Activated CD8-positive, alpha-beta T cell treated with anti-CD3 and anti-CD28 coated beads for 36 hours (primary cell): ENCODE measurements around the gene CALCOCO1. TPM values are rescaled to one million over a fixed set of nuclear protein-coding genes. Genes with fewer than 3 reads are reported as not detected.

Experiments used
- ATAC-seq: fragments of 200-7000 bp; cut with Tn5 transposase; one replicate; pipeline ENCODE4 v1.10.0; 2021; ENCODE audit warnings: mild to moderate bottlenecking, moderate library complexity
- CTCF ChIA-PET: fragments of 350-600 bp; sonication (Branson Sonifier 250); formaldehyde crosslinking; loops from one replicate; lab custom pipeline; 2021; ENCODE audit warnings: antibody characterized with exemption; lab: Charles Lee
- POLR2A ChIA-PET: fragments of 350-600 bp; sonication (Branson Sonifier 250); formaldehyde crosslinking; loops from one replicate; lab custom pipeline; 2021; ENCODE audit warnings: antibody characterized with exemption; lab: Charles Lee
- DNase-seq: peaks from one replicate; pipeline ENCODE4 v3.0.0-alpha.2; 2020
- H3K27ac Mint-ChIP-seq: one replicate; pipeline ENCODE4 v1.8.0; 2021; ENCODE audit warnings: mild to moderate bottlenecking, mixed read lengths
- H3K27me3 Mint-ChIP-seq: one replicate; pipeline ENCODE4 v1.8.0; 2021; ENCODE audit warnings: mixed read lengths
- H3K36me3 Mint-ChIP-seq: one replicate; pipeline ENCODE4 v1.8.0; 2021; ENCODE audit warnings: low read depth, mixed read lengths
- H3K4me1 Mint-ChIP-seq: one replicate; pipeline ENCODE4 v1.8.0; 2021; ENCODE audit warnings: low read depth, mixed read lengths
- H3K4me3 Mint-ChIP-seq: one replicate; pipeline ENCODE4 v1.8.0; 2021; ENCODE audit warnings: mild to moderate bottlenecking, moderate library complexity, mixed read lengths
- H3K9me3 Mint-ChIP-seq: one replicate; pipeline ENCODE4 v1.8.0; 2021; ENCODE audit warnings: mixed read lengths
- CTCF ChIP-seq: fragments of 200-600 bp; IDR thresholded peaks from one replicate; pipeline ENCODE4 v1.8.0; 2022; ENCODE audit warnings: antibody characterized with exemption, mild to moderate bottlenecking
- intact Hi-C: fragments of 100-400 bp; cut with micrococcal nuclease; formaldehyde crosslinking; loops from one replicate; pipeline ENCODE4 v1.10.0; 2022
- total RNA-seq, 2 experiments: library from RNA; stranded (reverse); gene quantifications; one replicate each; pipeline ENCODE4 v1.2.3, GENCODE V29; 2021

CALCOCO1 gene
- total RNA-seq, 2 experiments from 2014 or later: 15.5 to 16.2 TPM

DNA sequence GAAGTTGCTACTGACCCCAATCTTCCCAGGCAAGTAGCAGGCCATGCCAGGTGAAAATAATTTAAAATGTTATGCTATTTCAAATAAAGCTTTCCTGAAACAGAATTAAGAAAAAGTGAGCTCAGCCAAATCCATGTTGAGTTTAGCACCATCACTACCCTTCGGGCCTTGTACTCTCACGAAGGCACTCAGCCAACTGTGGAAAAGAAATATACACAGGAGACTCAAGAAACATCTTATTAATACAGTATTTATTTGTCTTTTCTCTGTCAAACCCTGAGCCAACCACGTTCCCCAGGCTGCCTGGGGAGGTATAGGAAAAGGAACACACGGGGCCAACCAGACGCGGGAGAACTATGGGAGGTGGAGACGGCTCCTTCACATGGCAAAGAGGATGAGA lies 62.3 kb downstream of the CALCOCO1 start:
- TF ChIP-seq CTCF: no peak
- ATAC-seq: no peak
- peaks cover 52% of the 10 kb centered on the region for H3K36me3 Mint-ChIP-seq
- intact Hi-C loops: no loop called here
- CTCF ChIA-PET: interaction anchor here (0.7 to 3.0 kb wide), 3 partner anchors 11 to 154 kb away, joined by 3 to 7 read pairs (median 3); partner anchors contain the start of gene ATP5MC2
- no peak overlapping the region for H3K4me3 Mint-ChIP-seq
- POLR2A ChIA-PET: interaction anchor here (0.6 to 1.7 kb wide), 6 partner anchors 9 to 396 kb away, joined by 3 to 5 read pairs (median 3); partner anchors contain the start of gene ATP5MC2
- DNase-seq: no peak
- H3K27me3 Mint-ChIP-seq: no peaks in the 10 kb centered on the region
- H3K9me3 Mint-ChIP-seq: no peaks in the 10 kb centered on the region
- no peak overlapping the region for H3K27ac Mint-ChIP-seq
- H3K4me1 Mint-ChIP-seq: peaks cover 4% of the 10 kb centered on the region

- DNase-seq (no peak), ATAC-seq (no peak)
- Mint-ChIP-seq H3K4me1 (no peaks in the 10 kb centered on the region), H3K27me3 (no peaks in the 10 kb centered on the region), H3K36me3 (peaks cover 45% of the 10 kb centered on the region), H3K4me3 (no peak overlapping the region), H3K9me3 (no peaks in the 10 kb centered on the region), H3K27ac (peak overlapping the region; percentile 67)
- intact Hi-C loops: no loop called here
- CTCF ChIA-PET: interaction anchor here (1.0 kb wide), 1 partner anchor 119 kb away, joined by 3 read pairs; no protein-coding TSS in a partner anchor
- TF ChIP-seq CTCF: no peak
- POLR2A ChIA-PET: interaction anchor here (0.6 to 1.7 kb wide), 4 partner anchors 11 to 397 kb away, joined by 3 to 4 read pairs (median 3); partner anchors contain the start of gene ATP5MC2
Observed at GRCh38 chr12:53664191-53664590, 63.1 kb downstream of the CALCOCO1 start.

DNA sequence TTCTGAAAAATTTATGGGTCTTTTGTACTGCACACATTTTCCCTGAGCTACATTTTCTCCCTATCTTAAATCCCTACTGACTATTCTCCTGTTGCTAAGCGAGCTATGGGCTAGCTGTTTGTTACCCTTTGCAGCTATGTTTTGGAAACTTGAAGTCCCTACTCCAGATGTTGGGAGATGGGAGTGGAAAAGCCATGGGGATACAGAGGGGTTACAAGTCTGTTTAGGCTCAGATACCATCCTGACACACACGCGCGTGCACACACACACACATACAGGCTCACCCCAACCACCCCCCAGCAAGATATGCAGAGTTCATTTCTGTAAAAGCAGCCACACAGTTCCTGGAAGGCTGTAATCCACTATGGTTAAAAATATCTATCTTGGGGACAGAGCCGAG lies 67.2 kb downstream of the CALCOCO1 start:
- no peak for DNase-seq
- intact Hi-C loops: no loop called here
- no peak overlapping the region for H3K27ac Mint-ChIP-seq
- no peak for ATAC-seq
- H3K36me3 Mint-ChIP-seq: peaks cover 23% of the 10 kb centered on the region
- no peaks in the 10 kb centered on the region for H3K9me3 Mint-ChIP-seq
- no peaks in the 10 kb centered on the region for H3K27me3 Mint-ChIP-seq
- no peak for TF ChIP-seq CTCF
- no peaks in the 10 kb centered on the region for H3K4me1 Mint-ChIP-seq
- H3K4me3 Mint-ChIP-seq: no peak overlapping the region
- CTCF ChIA-PET: interaction anchor here (0.6 to 1.8 kb wide), 3 partner anchors 16 to 131 kb away, joined by 3 to 4 read pairs (median 3); partner anchors contain the start of gene ATP5MC2
- POLR2A ChIA-PET: interaction anchor here (1.0 to 1.4 kb wide), 2 partner anchors 33 to 103 kb away, joined by 4 read pairs; partner anchors contain the start of gene ATF7

DNA sequence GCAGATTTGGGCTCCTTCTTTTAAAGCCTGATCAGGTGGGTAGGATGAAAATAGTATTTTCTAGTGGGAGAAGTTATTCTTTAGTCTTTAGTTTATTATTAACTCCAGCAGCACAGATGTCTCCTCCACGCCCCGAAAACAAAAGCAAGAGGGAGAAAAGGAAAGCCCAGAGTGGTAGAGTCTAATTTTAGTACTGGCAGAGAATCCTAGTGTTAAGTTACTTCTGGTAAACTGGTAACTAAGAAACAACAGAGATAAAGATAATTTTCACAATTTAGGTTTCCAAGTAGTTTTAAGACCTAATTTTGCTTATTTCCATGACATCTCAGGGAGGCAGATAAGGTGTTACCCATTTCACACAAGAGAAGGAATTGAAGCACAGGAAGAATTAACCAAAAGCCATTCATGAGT lies 67.7 kb downstream of the CALCOCO1 start:
- Mint-ChIP-seq H3K9me3 (no peaks in the 10 kb centered on the region), H3K27me3 (no peaks in the 10 kb centered on the region), H3K4me3 (no peak overlapping the region), H3K4me1 (no peaks in the 10 kb centered on the region), H3K36me3 (peaks cover 20% of the 10 kb centered on the region), H3K27ac (no peak overlapping the region)
- POLR2A ChIA-PET: interaction anchor here (1.0 to 1.4 kb wide), 2 partner anchors 33 to 102 kb away, joined by 4 read pairs; partner anchors contain the start of gene ATF7
- CTCF ChIA-PET: interaction anchor here (0.6 to 1.8 kb wide), 3 partner anchors 16 to 130 kb away, joined by 3 to 4 read pairs (median 3); partner anchors contain the start of gene ATP5MC2
- no peak for TF ChIP-seq CTCF
- ATAC-seq (no peak), DNase-seq (no peak)
- intact Hi-C loops: no loop called here

GRCh38 chr12:53659011-53659551 lies 68.2 kb downstream of the CALCOCO1 start:
- H3K27me3 Mint-ChIP-seq: no peaks in the 10 kb centered on the region
- POLR2A ChIA-PET: interaction anchor here (0.6 to 1.0 kb wide), 2 partner anchors 10 to 102 kb away, joined by 3 to 4 read pairs; no protein-coding TSS in a partner anchor
- intact Hi-C loops: no loop called here
- H3K36me3 Mint-ChIP-seq: peaks cover 16% of the 10 kb centered on the region
- H3K9me3 Mint-ChIP-seq: no peaks in the 10 kb centered on the region
- CTCF ChIA-PET: interaction anchor here (0.6 to 1.0 kb wide), 4 partner anchors 8 to 130 kb away, joined by 3 read pairs; partner anchors contain the start of gene ATP5MC2
- no peaks in the 10 kb centered on the region for H3K4me1 Mint-ChIP-seq
- DNase-seq (no peak), ATAC-seq (no peak)
- H3K4me3 Mint-ChIP-seq: no peak overlapping the region
- no peak for TF ChIP-seq CTCF
- H3K27ac Mint-ChIP-seq: no peak overlapping the region
